Measurements from ENCODE around the gene FAM131B.

FAM131B gene

GRCh38 chr7:143315776-143316175 is 46.7 kb downstream of the FAM131B start, which contains the start of gene CLCN1:
TSS of gene CLCN1 (plus strand) at chr7:143316111. CDS start at chr7:143316213, 102 bp downstream.
- no peak within 1 kb of the TSS for H3K4me3 ChIP-seq (ENCODE audit: insufficient read length, low read depth)
- no peaks in the 10 kb centered on the region for H3K27me3 ChIP-seq (ENCODE audit: insufficient read depth, insufficient read length)
- no peaks in the 10 kb centered on the region for H3K9me3 ChIP-seq (ENCODE audit: insufficient read depth, low read length)
- TF ChIP-seq YY1 (IDR thresholded peaks at IDR 0.05; ENCODE audit: insufficient read depth, insufficient read length) (no peak), ZNF274 (IDR thresholded peaks at IDR 0.05; ENCODE audit: low read depth, low read length) (no peak), SUZ12 (IDR thresholded peaks at IDR 0.05; ENCODE audit: extremely low read depth, insufficient read depth, insufficient read length) (no peak)
- H3K36me3 ChIP-seq (ENCODE audit: insufficient read depth, insufficient read length, low read length): no peaks in the 10 kb centered on the region
- no peak for DNase-seq (ENCODE audit: low read depth, low spot score)
- H3K4me1 ChIP-seq (ENCODE audit: insufficient read depth, insufficient read length): no peaks in the 10 kb centered on the region
- H3K9ac ChIP-seq (ENCODE audit: insufficient read length, low read depth): no peak within 1 kb of the TSS

GRCh38 chr7:143314127-143314526 is 48.4 kb downstream of the FAM131B start:
- H3K27me3 ChIP-seq (ENCODE audit: insufficient read depth, insufficient read length): no peaks in the 10 kb centered on the region
- no peaks in the 10 kb centered on the region for H3K36me3 ChIP-seq (ENCODE audit: insufficient read depth, insufficient read length, low read length)
- no peak overlapping the region for H3K4me3 ChIP-seq (ENCODE audit: insufficient read length, low read depth)

GRCh38 chr7:143308632-143309031 is 53.9 kb downstream of the FAM131B start:
- no peaks in the 10 kb centered on the region for H3K4me1 ChIP-seq (ENCODE audit: insufficient read depth, insufficient read length)
- peaks cover 44% of the 10 kb centered on the region for H3K36me3 ChIP-seq (ENCODE audit: insufficient read depth, insufficient read length, low read length)
- no peaks in the 10 kb centered on the region for H3K27me3 ChIP-seq (ENCODE audit: insufficient read depth, insufficient read length)
- H3K9me3 ChIP-seq (ENCODE audit: insufficient read depth, low read length): no peaks in the 10 kb centered on the region
- no peak overlapping the region for H3K9ac ChIP-seq (ENCODE audit: insufficient read length, low read depth)
- TF ChIP-seq ZNF274 (IDR thresholded peaks at IDR 0.05; ENCODE audit: low read depth, low read length): no peak
- no peak for TF ChIP-seq SUZ12 (IDR thresholded peaks at IDR 0.05; ENCODE audit: extremely low read depth, insufficient read depth, insufficient read length)
- no peak for TF ChIP-seq YY1 (IDR thresholded peaks at IDR 0.05; ENCODE audit: insufficient read depth, insufficient read length)
- DNase-seq (ENCODE audit: low read depth, low spot score): no peak
- H3K4me3 ChIP-seq (ENCODE audit: insufficient read length, low read depth): no peak overlapping the region

More at GRCh38 chr7:143314127-143314526, 48.4 kb downstream of the FAM131B start:
- Histone ChIP-seq H3K4me1 (ENCODE audit: insufficient read depth, insufficient read length) (no peaks in the 10 kb centered on the region), H3K9me3 (ENCODE audit: insufficient read depth, low read length) (no peaks in the 10 kb centered on the region), H3K9ac (ENCODE audit: insufficient read length, low read depth) (no peak overlapping the region)
- TF ChIP-seq ZNF274 (IDR thresholded peaks at IDR 0.05; ENCODE audit: low read depth, low read length) (no peak), SUZ12 (IDR thresholded peaks at IDR 0.05; ENCODE audit: extremely low read depth, insufficient read depth, insufficient read length) (no peak), YY1 (IDR thresholded peaks at IDR 0.05; ENCODE audit: insufficient read depth, insufficient read length) (no peak)
- DNase-seq (ENCODE audit: low read depth, low spot score): no peak

GRCh38 chr7:143305423-143306070 is 57.0 kb downstream of the FAM131B start:
- Histone ChIP-seq H3K36me3 (ENCODE audit: insufficient read depth, insufficient read length, low read length) (peaks cover 75% of the 10 kb centered on the region), H3K4me1 (ENCODE audit: insufficient read depth, insufficient read length) (no peaks in the 10 kb centered on the region), H3K9me3 (ENCODE audit: insufficient read depth, low read length) (no peaks in the 10 kb centered on the region), H3K27me3 (ENCODE audit: insufficient read depth, insufficient read length) (no peaks in the 10 kb centered on the region), H3K4me3 (ENCODE audit: insufficient read length, low read depth) (no peak overlapping the region), H3K9ac (ENCODE audit: insufficient read length, low read depth) (no peak overlapping the region)
- no peak for TF ChIP-seq YY1 (IDR thresholded peaks at IDR 0.05; ENCODE audit: insufficient read depth, insufficient read length)
- TF ChIP-seq ZNF274 (IDR thresholded peaks at IDR 0.05; ENCODE audit: low read depth, low read length): no peak
- TF ChIP-seq SUZ12 (IDR thresholded peaks at IDR 0.05; ENCODE audit: extremely low read depth, insufficient read depth, insufficient read length): no peak
- DNase-seq (ENCODE audit: low read depth, low spot score): no peak

GRCh38 chr7:143304938-143305337 is 57.6 kb downstream of the FAM131B start:
- Histone ChIP-seq H3K36me3 (ENCODE audit: insufficient read depth, insufficient read length, low read length) (peaks cover 81% of the 10 kb centered on the region), H3K27me3 (ENCODE audit: insufficient read depth, insufficient read length) (no peaks in the 10 kb centered on the region), H3K4me3 (ENCODE audit: insufficient read length, low read depth) (no peak overlapping the region), H3K9me3 (ENCODE audit: insufficient read depth, low read length) (no peaks in the 10 kb centered on the region), H3K9ac (ENCODE audit: insufficient read length, low read depth) (no peak overlapping the region), H3K4me1 (ENCODE audit: insufficient read depth, insufficient read length) (no peaks in the 10 kb centered on the region)
- no peak for DNase-seq (ENCODE audit: low read depth, low spot score)
- TF ChIP-seq YY1 (IDR thresholded peaks at IDR 0.05; ENCODE audit: insufficient read depth, insufficient read length) (no peak), SUZ12 (IDR thresholded peaks at IDR 0.05; ENCODE audit: extremely low read depth, insufficient read depth, insufficient read length) (no peak), ZNF274 (IDR thresholded peaks at IDR 0.05; ENCODE audit: low read depth, low read length) (no peak)

- Histone ChIP-seq H3K4me3 (ENCODE audit: insufficient read length, low read depth) (no peak overlapping the region), H3K4me1 (ENCODE audit: insufficient read depth, insufficient read length) (no peaks in the 10 kb centered on the region), H3K9me3 (ENCODE audit: insufficient read depth, low read length) (no peaks in the 10 kb centered on the region), H3K9ac (ENCODE audit: insufficient read length, low read depth) (no peak overlapping the region), H3K36me3 (ENCODE audit: insufficient read depth, insufficient read length, low read length) (peaks cover 93% of the 10 kb centered on the region), H3K27me3 (ENCODE audit: insufficient read depth, insufficient read length) (no peaks in the 10 kb centered on the region)
- DNase-seq (ENCODE audit: low read depth, low spot score): no peak
- no peak for TF ChIP-seq YY1 (IDR thresholded peaks at IDR 0.05; ENCODE audit: insufficient read depth, insufficient read length)
- TF ChIP-seq SUZ12 (IDR thresholded peaks at IDR 0.05; ENCODE audit: extremely low read depth, insufficient read depth, insufficient read length): no peak
- TF ChIP-seq ZNF274 (IDR thresholded peaks at IDR 0.05; ENCODE audit: low read depth, low read length): no peak
These were observed 58.8 kb downstream of the FAM131B start for GRCh38 chr7:143303733-143304132.
